HepG2 (cell line): ENCODE measurements around the gene CD7. TPM values are rescaled to one million over a fixed set of nuclear protein-coding genes. Genes with fewer than 3 reads are reported as not detected.
A peak's percentile ranks its signal among the peaks of the same experiment; 100 is the strongest.

Experiments
- ATAC-seq: fragments of 200-7000 bp; cut with Tn5 transposase; 3 replicates; pipeline ENCODE4 v1.9.1; 2020; ENCODE audit warnings: mild to moderate bottlenecking, moderate library complexity
- BruUV-seq: library from RNA; stranded (reverse); fragments of 400-500 nt; replicated peaks from 2 replicates; lab custom pipeline; 2021; lab: Mats Ljungman, UMichigan
- CTCF ChIA-PET: fragments of 300-600 bp; formaldehyde crosslinking; extraction: SDS; loops from one replicate; lab custom pipeline; 2021; ENCODE audit warnings: low total read pairs, inconsistent platforms, low intra/inter-chr PET ratio; lab: Yijun Ruan, JAX
- POLR2A ChIA-PET: fragments of 350-600 bp; sonication (Branson Sonifier 250); formaldehyde crosslinking; loops from one replicate; lab custom pipeline; 2020; ENCODE audit warnings: antibody characterized with exemption, inconsistent platforms; lab: Yijun Ruan, JAX
- DNase-seq: peaks from one replicate; pipeline ENCODE4 v3.0.0-alpha.2; 2015; ENCODE audit warnings: low spot score
- FAIRE-seq: peaks from 3 replicates; lab custom pipeline; 2011; peaks lifted over from hg19 to GRCh38; lab: Jason Lieb, UNC
- H2AFZ ChIP-seq: one replicate; pipeline ENCODE4 v1.6.1; 2011; ENCODE audit warnings: low read length, inconsistent platforms
- H3K27ac ChIP-seq: fragments of 300-600 bp; 3 replicates; pipeline ENCODE4 v1.8.0; 2011; ENCODE audit warnings: mixed run types, mild to moderate bottlenecking, mixed read lengths, low read length, inconsistent platforms; ENCODE audit not compliant: insufficient read depth; ENCODE audit errors: extremely low read length
- H3K27me3 ChIP-seq, 2 experiments: fragments of 200-600 bp in 1 of 2; 2 replicates in 1 of 2; 3 replicates in 1 of 2; pipeline versions ENCODE4 v1.6.0 to v1.8.0; 2011; ENCODE audit warnings: low read length in 2 of 2, mild to moderate bottlenecking in 2 of 2, moderate library complexity in 2 of 2, inconsistent platforms in 1 of 2; ENCODE audit not compliant: insufficient read depth in 2 of 2, control insufficient read depth in 1 of 2
- H3K36me3 ChIP-seq, 2 experiments: fragments of 200-600 bp in 1 of 2; replicated peaks in 1 of 2; 2 replicates in 1 of 2; 3 replicates in 1 of 2; pipeline versions ENCODE4 v1.5.1 to v1.8.0; 2011; ENCODE audit warnings: low read length in 2 of 2, inconsistent platforms in 1 of 2; ENCODE audit not compliant: insufficient read depth in 2 of 2, control insufficient read depth in 1 of 2
- H3K4me1 ChIP-seq: 2 replicates; pipeline ENCODE4 v1.5.1; 2012; ENCODE audit warnings: low read length, inconsistent platforms; ENCODE audit not compliant: insufficient read depth
- H3K4me2 ChIP-seq: 2 replicates; pipeline ENCODE4 v1.6.0; 2011; ENCODE audit warnings: low read depth, low read length, inconsistent platforms
- H3K4me3 ChIP-seq, 3 experiments: fragments of 200-600 bp in 1 of 3; sonication (generic), shearing (Covaris generic) in 1 of 3; replicated peaks in 1 of 3; 2 replicates each; pipeline ENCODE4 v1.5.1; 2011 to 2016; ENCODE audit warnings: low read length in 3 of 3, inconsistent platforms in 2 of 3, low read depth in 2 of 3, mild to moderate bottlenecking in 2 of 3, control low read depth in 1 of 3, mixed read lengths in 1 of 3; ENCODE audit not compliant: insufficient read depth in 1 of 3
- H3K79me2 ChIP-seq: one replicate; pipeline ENCODE4 v1.6.1; 2011; ENCODE audit warnings: low read length, inconsistent platforms; ENCODE audit not compliant: insufficient read depth
- H3K9ac ChIP-seq: 2 replicates; pipeline ENCODE4 v1.6.0; 2011; ENCODE audit warnings: mild to moderate bottlenecking, low read depth, low read length, inconsistent platforms; ENCODE audit not compliant: insufficient read depth
- H3K9me3 ChIP-seq: 2 replicates; pipeline ENCODE4 v1.5.1; 2012; ENCODE audit warnings: mild to moderate bottlenecking, low read length
- H4K20me1 ChIP-seq: 2 replicates; pipeline ENCODE4 v1.6.0; 2011; ENCODE audit warnings: inconsistent platforms, mild to moderate bottlenecking, low read length, moderate library complexity; ENCODE audit not compliant: insufficient read depth
- BATF2 ChIP-seq: sonication (generic); formaldehyde crosslinking; IDR thresholded peaks from 2 replicates; pipeline ENCODE4 v1.8.0; 2022; ENCODE audit warnings: mild to moderate bottlenecking, missing genetic modification reagents, moderate library complexity
- KLF13 ChIP-seq: sonication (generic); formaldehyde crosslinking; IDR thresholded peaks from 2 replicates; pipeline ENCODE4 v1.4.0; 2020; ENCODE audit warnings: mild to moderate bottlenecking, missing genetic modification reagents
- KMT2A ChIP-seq: sonication (generic); formaldehyde crosslinking; IDR thresholded peaks from 2 replicates; pipeline ENCODE4 v1.4.0; 2020; ENCODE audit warnings: missing genetic modification reagents
- ZBTB33 ChIP-seq: sonication (generic); formaldehyde crosslinking; IDR thresholded peaks from 2 replicates; pipeline ENCODE4 v1.4.0; 2020; ENCODE audit warnings: missing genetic modification reagents
- ZGPAT ChIP-seq: IDR thresholded peaks from 2 replicates; pipeline ENCODE4 v1.6.1; 2016; ENCODE audit warnings: mild to moderate bottlenecking
- ZNF687 ChIP-seq: sonication (generic); formaldehyde crosslinking; IDR thresholded peaks from 2 replicates; pipeline ENCODE4 v1.5.1; 2020; ENCODE audit warnings: mild to moderate bottlenecking, missing genetic modification reagents, moderate library complexity
- ZNF841 ChIP-seq: sonication (generic); formaldehyde crosslinking; IDR thresholded peaks from 2 replicates; pipeline ENCODE4 v1.8.1; 2023; ENCODE audit warnings: missing genetic modification reagents, borderline replicate concordance
- ZNF891 ChIP-seq: sonication (generic); formaldehyde crosslinking; IDR thresholded peaks from 2 replicates; pipeline ENCODE4 v1.5.0; 2020; ENCODE audit warnings: mild to moderate bottlenecking, missing genetic modification reagents
- whole genome bisulfite sequencing: methylation state at CpG from one replicate; pipeline ENCODE4 v1.1.6; 2017; ENCODE audit warnings: low lambda C conversion rate; 5-methylcytosine and 5-hydroxymethylcytosine counted together
- in situ Hi-C: cut with HindIII; loops from 2 replicates; pipeline ENCODE4 v1.10.0; 2017; ENCODE audit warnings: low pct_unique_long_range_greater_than_20kb; ENCODE audit not compliant: extremely low pct_ligation_motif_present
- intact Hi-C: fragments of 100-400 bp; cut with micrococcal nuclease; formaldehyde crosslinking; loops from one replicate; pipeline ENCODE4 v1.10.0; 2022; ENCODE audit not compliant: unreplicated experiment
- polyA plus RNA-seq, 8 experiments: library from polyadenylated mRNA; depleted of rRNA in 3 of 8; stranded (reverse) in 7 of 8; unstranded in 1 of 8; fragments of >200 nt; fragmentation: Illumina TruSeq in 4 of 8; extraction: Trizol in 4 of 8; gene quantifications; 2 replicates each; pipeline versions ENCODE4 v1.2.1 to v1.2.3, GENCODE V29; 2011 to 2016; ENCODE audit warnings: low read depth in 4 of 8, missing spikeins in 1 of 8, mixed read lengths in 1 of 8; ENCODE audit not compliant: insufficient read depth in 1 of 8
- total RNA-seq, 5 experiments: library from RNA; depleted of rRNA; stranded (reverse); fragments of >200 nt; fragmentation: Illumina TruSeq; extraction: Trizol; gene quantifications; 2 replicates each; pipeline ENCODE4 v1.2.3, GENCODE V29; 2016; ENCODE audit warnings: low read depth in 1 of 5

CD7 gene
- total and polyA plus RNA-seq, 2 of the 13 experiments (the other 11 are each of a cell fraction or from before 2014, with no cell fraction given), result 67.6 to 76.4 TPM

GRCh38 chr17:82318772-82319606, 1.6 kb upstream of the CD7 start (continued):
- TF ChIP-seq ZNF841 (CRISPR knock-in tag), result 0 out of 2 replicates have a peak, but pooled peaks have one; percentile 40
- TF ChIP-seq KMT2A (CRISPR knock-in tag), result no peak

- no peaks in the 10 kb centered on the region; a peak in 1 of 5 replicates for H3K27me3 ChIP-seq
- H3K36me3 ChIP-seq, result no peaks in the 10 kb centered on the region
- H3K4me1 ChIP-seq, result peaks cover 69% of the 10 kb centered on the region
- H3K9me3 ChIP-seq, result no peaks in the 10 kb centered on the region
- H3K9ac ChIP-seq, result peak overlapping the region; percentile 64
- ATAC-seq, result no peak
- no TSS peak for BruUV-seq
- in situ Hi-C loops, result no loop called here
- ChIA-PET CTCF (no interaction called here), POLR2A (interaction anchor here (0.9 to 2.6 kb wide), 16 partner anchors 9 to 261 kb away, joined by 3 to 152 read pairs (median 8); partner anchors contain the start of genes CSNK1D and SLC16A3)
- H3K27ac ChIP-seq, result peak overlapping the region; percentile 54
- 72% methylated on average over 20 of the region's 20 CpGs for WGBS
- H3K4me3 ChIP-seq, result peak overlapping the region; percentile 63 to 72 (median 69); a peak in 5 of 6 replicates
- H4K20me1 ChIP-seq, result no peaks in the 10 kb centered on the region
- peaks cover 3% of the 10 kb centered on the region for H3K79me2 ChIP-seq
- intact Hi-C loops, result no loop called here
- H3K4me2 ChIP-seq, result peak overlapping the region; percentile 88
- no peak for DNase-seq
- H2AFZ ChIP-seq, result no peak overlapping the region
- no peak for FAIRE-seq
- TF ChIP-seq KLF13 (CRISPR knock-in tag) (no peak), ZNF891 (CRISPR knock-in tag) (no peak; the same call in 1 of the 2 replicates), ZBTB33 (CRISPR knock-in tag) (peak; percentile 71), ZGPAT (no peak), ZNF687 (CRISPR knock-in tag) (peak; percentile 77), BATF2 (CRISPR knock-in tag) (peak; percentile 65; the same call in 1 of the 2 replicates)
Observed at GRCh38 chr17:82318169-82318498, 726 bp upstream of the CD7 start.
